ENCODE results near the gene UGT1A10.
"Not testable (repeated sequence)": the region's sequence is repeated elsewhere in the genome, so short reads cannot be mapped to it uniquely, and the experiment has no call there.

GRCh38 chr2:233655943-233656342 is 19.7 kb downstream of the UGT1A10 start:
- not testable (repeated sequence) for TF ChIP-seq CTCF (IDR thresholded peaks at IDR 0.05); POLR2A (IDR thresholded peaks at IDR 0.05); POLR2AphosphoS5 (IDR thresholded peaks at IDR 0.05; ENCODE audit: insufficient read depth in 1 of 2, low read depth in 1 of 2)

All from vagina (tissue), 2 donors.